Vagina (tissue), 2 donors: Measurements from ENCODE around the gene STK10.

Experiments
- POLR2A ChIP-seq, 2 donors: fragments of 450-650 bp; IDR thresholded peaks; one replicate each; pipeline ENCODE4 v1.6.1; 2017; ENCODE audit warnings: antibody characterized with exemption in 2 of 2, mild to moderate bottlenecking in 2 of 2, moderate library complexity in 2 of 2
- TF ChIP-seq, protein P1 (sequence below), 3 experiments: fragments of 450-650 bp in 2 of 3; fragments of 200-600 bp in 1 of 3; sonication (generic) in 1 of 3; IDR thresholded peaks; one replicate each; pipeline ENCODE4 v1.5.1; 2017 to 2019; ENCODE audit warnings: antibody characterized with exemption in 3 of 3, mild to moderate bottlenecking in 2 of 3, moderate library complexity in 2 of 3

DNA sequence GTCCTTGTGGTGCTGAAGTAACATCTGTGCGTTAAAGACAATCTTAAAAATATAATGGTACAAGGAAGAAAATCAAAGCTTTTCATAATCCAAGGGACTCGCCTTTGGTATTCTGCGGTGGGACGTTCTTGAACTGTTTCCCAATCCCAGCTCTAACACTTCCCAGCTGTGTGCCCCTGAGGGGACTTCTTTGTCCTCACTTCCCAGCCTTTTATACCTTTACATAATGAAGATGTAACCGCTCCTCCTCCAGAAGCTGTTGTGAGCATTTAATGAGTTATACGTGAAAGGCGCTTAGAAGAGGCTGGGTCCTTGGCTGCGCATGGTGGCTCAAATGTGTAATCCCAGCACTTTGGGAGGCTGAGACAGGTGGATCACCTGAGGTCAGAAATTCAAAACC is 16.9 kb downstream of the STK10 start:
- TF ChIP-seq POLR2A (IDR thresholded peaks at IDR 0.05): no peak
- TF ChIP-seq, protein P1, sequence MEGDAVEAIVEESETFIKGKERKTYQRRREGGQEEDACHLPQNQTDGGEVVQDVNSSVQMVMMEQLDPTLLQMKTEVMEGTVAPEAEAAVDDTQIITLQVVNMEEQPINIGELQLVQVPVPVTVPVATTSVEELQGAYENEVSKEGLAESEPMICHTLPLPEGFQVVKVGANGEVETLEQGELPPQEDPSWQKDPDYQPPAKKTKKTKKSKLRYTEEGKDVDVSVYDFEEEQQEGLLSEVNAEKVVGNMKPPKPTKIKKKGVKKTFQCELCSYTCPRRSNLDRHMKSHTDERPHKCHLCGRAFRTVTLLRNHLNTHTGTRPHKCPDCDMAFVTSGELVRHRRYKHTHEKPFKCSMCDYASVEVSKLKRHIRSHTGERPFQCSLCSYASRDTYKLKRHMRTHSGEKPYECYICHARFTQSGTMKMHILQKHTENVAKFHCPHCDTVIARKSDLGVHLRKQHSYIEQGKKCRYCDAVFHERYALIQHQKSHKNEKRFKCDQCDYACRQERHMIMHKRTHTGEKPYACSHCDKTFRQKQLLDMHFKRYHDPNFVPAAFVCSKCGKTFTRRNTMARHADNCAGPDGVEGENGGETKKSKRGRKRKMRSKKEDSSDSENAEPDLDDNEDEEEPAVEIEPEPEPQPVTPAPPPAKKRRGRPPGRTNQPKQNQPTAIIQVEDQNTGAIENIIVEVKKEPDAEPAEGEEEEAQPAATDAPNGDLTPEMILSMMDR (IDR thresholded peaks at IDR 0.05): no peak
